CD4-positive, alpha-beta memory T cell (primary cell): Measurements from ENCODE around the gene RSU1. TPM values are rescaled to one million over a fixed set of nuclear protein-coding genes. Genes with fewer than 3 reads are reported as not detected.
A peak's percentile ranks its signal among the peaks of the same experiment; 100 is the strongest.

Source experiments
- CTCF ChIA-PET: fragments of 350-600 bp; sonication (Branson Sonifier 250); formaldehyde crosslinking; loops from one replicate; lab custom pipeline; 2021; ENCODE audit warnings: inconsistent platforms; ENCODE audit not compliant: partially characterized antibody; lab: Charles Lee
- POLR2A ChIA-PET: fragments of 350-600 bp; sonication (Branson Sonifier 250); formaldehyde crosslinking; loops from one replicate; lab custom pipeline; 2021; ENCODE audit not compliant: partially characterized antibody; lab: Charles Lee
- DNase-seq, 5 donors: peaks; one replicate each; pipeline versions ENCODE4 v3.0.0 to v3.0.0-alpha.2; 2020 to 2022; ENCODE audit warnings: mixed read lengths in 1 of 5
- H3K27ac ChIP-seq: one replicate; pipeline ENCODE4 v1.7.0; 2013; ENCODE audit warnings: low read depth, low read length
- H3K27me3 ChIP-seq: 2 replicates; pipeline ENCODE4 v1.7.0; 2013; ENCODE audit warnings: mild to moderate bottlenecking, low read length, moderate library complexity; ENCODE audit not compliant: insufficient read depth
- H3K36me3 ChIP-seq: 2 replicates; pipeline ENCODE4 v1.7.0; 2013; ENCODE audit warnings: mild to moderate bottlenecking, low read length, moderate library complexity; ENCODE audit not compliant: insufficient read depth
- H3K4me1 ChIP-seq: 2 replicates; pipeline ENCODE4 v1.7.0; 2013; ENCODE audit warnings: mild to moderate bottlenecking, low read length, moderate library complexity; ENCODE audit not compliant: insufficient read depth
- H3K4me3 ChIP-seq, 2 donors: one replicate each; pipeline ENCODE4 v1.7.0; 2013; ENCODE audit warnings: low read length in 2 of 2, mild to moderate bottlenecking in 1 of 2
- H3K9me3 ChIP-seq, 2 donors: one replicate each; pipeline ENCODE4 v1.7.0; 2013; ENCODE audit warnings: low read length in 2 of 2, control low read depth in 1 of 2; ENCODE audit not compliant: control insufficient read depth in 1 of 2
- H3K27ac Mint-ChIP-seq, 7 donors: one replicate each; pipeline ENCODE4 v1.8.0; 2020 to 2021; ENCODE audit warnings: mixed read lengths in 7 of 7, mild to moderate bottlenecking in 6 of 7, inconsistent platforms in 3 of 7, moderate library complexity in 3 of 7
- H3K27me3 Mint-ChIP-seq, 2 donors: one replicate each; pipeline ENCODE4 v1.8.0; 2020 to 2021; ENCODE audit warnings: mixed read lengths in 2 of 2
- H3K36me3 Mint-ChIP-seq, 2 donors: one replicate each; pipeline ENCODE4 v1.8.0; 2020 to 2021; ENCODE audit warnings: mixed read lengths in 2 of 2, inconsistent platforms in 1 of 2, mild to moderate bottlenecking in 1 of 2
- H3K4me1 Mint-ChIP-seq, 4 donors: one replicate each; pipeline ENCODE4 v1.8.0; 2020 to 2021; ENCODE audit warnings: mixed read lengths in 4 of 4, mild to moderate bottlenecking in 1 of 4
- H3K4me3 Mint-ChIP-seq, 8 donors: one replicate each; pipeline ENCODE4 v1.8.0; 2020 to 2021; ENCODE audit warnings: mixed read lengths in 8 of 8, mild to moderate bottlenecking in 7 of 8, moderate library complexity in 6 of 8, inconsistent platforms in 3 of 8
- H3K9me3 Mint-ChIP-seq, 8 donors: one replicate each; pipeline ENCODE4 v1.8.0; 2020 to 2021; ENCODE audit warnings: mixed read lengths in 8 of 8, mild to moderate bottlenecking in 5 of 8, inconsistent platforms in 3 of 8, moderate library complexity in 1 of 8
- intact Hi-C: fragments of 100-400 bp; cut with micrococcal nuclease; formaldehyde crosslinking; loops from one replicate; pipeline ENCODE4 v1.15.1; 2023
- polyA plus RNA-seq, 2 donors: library from polyadenylated mRNA; unstranded; fragments of 300-500 nt; fragmentation: Illumina TruSeq; gene quantifications; one replicate each; pipeline ENCODE4 v1.2.3, GENCODE V29; 2021
- total RNA-seq, 2 experiments: library from RNA; stranded (reverse); gene quantifications; one replicate each; pipeline ENCODE4 v1.2.3, GENCODE V29; 2021

RSU1 gene
- total and polyA plus RNA-seq, 4 experiments from 2014 or later, result 53.6 to 186 (median 95.1) TPM

DNA sequence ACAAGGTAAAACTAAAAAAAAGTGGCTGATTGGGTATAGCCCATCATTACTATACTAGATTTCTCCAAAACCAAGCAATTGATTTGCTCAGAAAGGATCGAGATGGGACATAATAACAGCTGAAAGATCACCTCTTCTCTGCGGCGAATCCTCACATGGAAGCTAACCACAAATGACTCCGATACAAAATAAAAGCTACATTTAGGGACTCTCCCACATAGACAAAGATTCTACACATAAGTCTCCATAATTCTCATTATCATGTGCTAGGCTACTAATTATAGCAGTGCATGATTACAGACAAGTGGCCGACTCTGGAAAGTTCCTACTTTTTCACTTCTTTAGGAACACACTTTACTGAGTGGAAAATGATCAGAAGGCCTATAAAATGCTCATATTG, 116.9 kb downstream of the RSU1 start:
- no peaks in the 10 kb centered on the region for H3K36me3 ChIP-seq
- Mint-ChIP-seq H3K36me3 (peaks cover 5 to 25% of the 10 kb centered on the region in 2 donors), H3K27ac (no peak overlapping the region), H3K9me3 (peaks cover 0 to 4% (median 1%) of the 10 kb centered on the region in 8 donors), H3K27me3 (no peaks in the 10 kb centered on the region), H3K4me1 (no peaks in the 10 kb centered on the region), H3K4me3 (no peak overlapping the region)
- no peaks in the 10 kb centered on the region for H3K9me3 ChIP-seq
- DNase-seq, result no peak
- intact Hi-C loops, result no loop called here
- H3K4me1 ChIP-seq, result no peaks in the 10 kb centered on the region
- H3K27ac ChIP-seq, result no peak overlapping the region
- POLR2A ChIA-PET, result no interaction called here
- H3K4me3 ChIP-seq, result no peak overlapping the region
- H3K27me3 ChIP-seq, result no peaks in the 10 kb centered on the region
- CTCF ChIA-PET, result no interaction called here

DNA sequence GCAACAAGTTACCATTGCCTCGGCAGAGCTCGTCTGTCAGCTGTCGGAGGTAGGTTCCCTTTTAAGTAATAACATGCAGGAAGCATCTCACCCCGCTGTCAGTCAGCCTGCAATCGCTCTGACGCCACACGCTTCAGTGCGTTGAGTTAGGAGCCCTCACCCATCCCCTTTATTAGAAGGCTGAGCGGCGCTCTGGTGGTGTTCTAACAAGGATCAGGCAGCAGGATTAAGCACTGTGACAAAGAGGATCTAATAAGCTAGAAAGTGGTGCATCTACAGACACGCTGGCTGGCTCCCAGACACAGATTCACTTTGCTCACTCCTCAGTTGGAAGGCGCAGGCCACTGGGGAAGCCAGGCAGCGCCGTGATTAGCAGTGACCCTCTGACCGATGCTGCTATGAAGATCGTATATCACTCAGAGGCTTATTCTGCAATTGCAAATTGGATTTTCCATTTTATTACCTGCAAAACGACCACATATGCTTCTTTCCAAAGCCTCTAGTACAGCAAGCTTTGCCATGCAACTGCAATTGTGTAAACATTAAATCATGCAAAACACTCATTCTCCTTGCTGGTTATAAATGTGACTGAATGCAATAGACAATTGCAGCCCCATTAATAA, 117.7 kb downstream of the RSU1 start:
- Mint-ChIP-seq H3K36me3 (peaks cover 10 to 30% of the 10 kb centered on the region in 2 donors), H3K27me3 (no peaks in the 10 kb centered on the region), H3K9me3 (peaks cover 0 to 4% (median 0%) of the 10 kb centered on the region in 8 donors), H3K27ac (no peak overlapping the region), H3K4me3 (no peak overlapping the region), H3K4me1 (no peaks in the 10 kb centered on the region)
- Histone ChIP-seq H3K9me3 (no peaks in the 10 kb centered on the region), H3K4me1 (no peaks in the 10 kb centered on the region), H3K27me3 (no peaks in the 10 kb centered on the region), H3K36me3 (no peaks in the 10 kb centered on the region), H3K4me3 (no peak overlapping the region), H3K27ac (no peak overlapping the region)
- CTCF ChIA-PET, result no interaction called here
- POLR2A ChIA-PET, result no interaction called here
- intact Hi-C loops, result no loop called here
- DNase-seq, result no peak

DNA sequence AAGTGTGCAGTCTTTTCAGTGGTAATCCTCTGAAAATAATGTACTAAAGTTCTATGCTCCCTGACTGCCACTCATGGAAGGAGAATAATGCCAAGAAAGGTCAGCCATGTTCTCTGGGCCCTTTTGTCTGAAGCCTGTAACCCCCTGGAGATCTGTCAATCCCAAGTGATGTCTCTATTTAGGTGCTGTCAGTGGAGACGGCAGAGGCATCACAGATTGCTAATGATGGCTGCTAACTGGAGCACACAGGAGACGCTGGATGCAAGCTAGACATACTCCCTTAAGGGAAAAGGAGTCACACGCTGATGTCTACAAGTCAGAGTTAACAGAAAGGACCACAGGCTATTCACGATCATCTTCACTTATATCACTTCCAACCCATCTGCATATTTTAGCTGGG, 118.8 kb downstream of the RSU1 start:
- peaks cover 0 to 4% (median 0%) of the 10 kb centered on the region in 8 donors for H3K9me3 Mint-ChIP-seq
- no peak overlapping the region for H3K4me3 ChIP-seq
- no peaks in the 10 kb centered on the region for H3K27me3 Mint-ChIP-seq
- no peaks in the 10 kb centered on the region for H3K9me3 ChIP-seq
- ChIA-PET CTCF (no interaction called here), POLR2A (no interaction called here)
- H3K27ac ChIP-seq, result no peak overlapping the region
- H3K4me1 ChIP-seq, result no peaks in the 10 kb centered on the region
- H3K36me3 ChIP-seq, result no peaks in the 10 kb centered on the region
- H3K36me3 Mint-ChIP-seq, result peaks cover 18 to 36% of the 10 kb centered on the region in 2 donors
- H3K27me3 ChIP-seq, result no peaks in the 10 kb centered on the region
- intact Hi-C loops, result no loop called here
- H3K4me1 Mint-ChIP-seq, result no peaks in the 10 kb centered on the region
- no peak overlapping the region for H3K27ac Mint-ChIP-seq
- DNase-seq, result no peak
- no peak overlapping the region for H3K4me3 Mint-ChIP-seq

DNA sequence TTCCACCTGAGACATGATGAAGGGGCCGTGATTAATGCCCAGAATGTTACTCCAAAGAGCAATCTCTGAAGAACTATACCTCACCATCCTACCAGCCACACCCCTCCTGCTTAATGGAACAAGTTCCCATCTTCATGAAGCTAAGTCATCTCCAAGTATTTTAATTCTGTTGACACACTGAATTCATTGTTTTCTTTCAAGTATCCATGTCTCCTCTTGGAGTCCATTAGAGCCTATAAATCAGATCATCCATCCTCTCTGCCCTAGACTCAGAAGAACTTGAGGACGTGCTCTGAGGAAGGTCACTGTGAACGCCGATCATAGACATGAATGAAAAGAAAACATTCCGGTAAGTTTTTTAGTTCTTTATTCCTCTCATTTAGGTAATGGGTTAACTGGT, 126.8 kb downstream of the RSU1 start:
- H3K36me3 ChIP-seq, result no peaks in the 10 kb centered on the region
- ChIA-PET CTCF (no interaction called here), POLR2A (no interaction called here)
- H3K4me1 ChIP-seq, result no peaks in the 10 kb centered on the region
- intact Hi-C loops, result no loop called here
- peaks cover 59 to 60% of the 10 kb centered on the region in 2 donors for H3K36me3 Mint-ChIP-seq
- H3K27me3 ChIP-seq, result no peaks in the 10 kb centered on the region
- DNase-seq, result no peak
- H3K9me3 ChIP-seq, result no peaks in the 10 kb centered on the region
- peaks cover 0 to 2% (median 0%) of the 10 kb centered on the region in 4 donors for H3K4me1 Mint-ChIP-seq
- peak overlapping the region in 1 of 7 donors; percentile 57 for H3K27ac Mint-ChIP-seq
- no peak overlapping the region for H3K27ac ChIP-seq
- H3K4me3 ChIP-seq, result no peak overlapping the region
- no peaks in the 10 kb centered on the region for H3K27me3 Mint-ChIP-seq
- no peaks in the 10 kb centered on the region for H3K9me3 Mint-ChIP-seq
- no peak overlapping the region for H3K4me3 Mint-ChIP-seq

DNA sequence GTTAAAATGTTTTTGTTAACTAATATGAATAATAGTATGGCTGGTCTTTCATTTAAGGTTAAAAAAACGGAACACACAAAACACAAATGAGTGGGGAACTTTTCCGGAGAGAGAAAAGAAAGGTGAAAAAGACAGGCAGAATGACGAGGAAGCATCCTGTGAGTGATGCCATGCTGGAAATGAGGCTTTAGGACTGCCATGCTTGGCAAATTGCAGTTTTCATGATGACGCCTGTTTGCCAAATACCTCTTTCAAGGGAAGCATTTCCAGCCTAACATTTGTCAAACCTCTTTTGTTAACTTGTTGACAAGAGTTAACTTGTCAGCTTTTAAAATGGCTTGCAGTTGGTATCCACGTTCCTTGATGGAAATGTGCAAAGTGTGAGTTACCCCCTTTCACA, 127.5 kb downstream of the RSU1 start:
- no peaks in the 10 kb centered on the region for H3K36me3 ChIP-seq
- no peaks in the 10 kb centered on the region for H3K9me3 ChIP-seq
- Mint-ChIP-seq H3K9me3 (no peaks in the 10 kb centered on the region), H3K4me1 (peaks cover 0 to 2% (median 0%) of the 10 kb centered on the region in 4 donors), H3K27ac (no peak overlapping the region), H3K27me3 (no peaks in the 10 kb centered on the region), H3K4me3 (no peak overlapping the region), H3K36me3 (peaks cover 52 to 56% of the 10 kb centered on the region in 2 donors)
- H3K27ac ChIP-seq, result no peak overlapping the region
- no peak for DNase-seq
- POLR2A ChIA-PET, result no interaction called here
- H3K4me1 ChIP-seq, result no peaks in the 10 kb centered on the region
- intact Hi-C loops, result no loop called here
- H3K27me3 ChIP-seq, result no peaks in the 10 kb centered on the region
- H3K4me3 ChIP-seq, result no peak overlapping the region
- CTCF ChIA-PET, result no interaction called here

DNA sequence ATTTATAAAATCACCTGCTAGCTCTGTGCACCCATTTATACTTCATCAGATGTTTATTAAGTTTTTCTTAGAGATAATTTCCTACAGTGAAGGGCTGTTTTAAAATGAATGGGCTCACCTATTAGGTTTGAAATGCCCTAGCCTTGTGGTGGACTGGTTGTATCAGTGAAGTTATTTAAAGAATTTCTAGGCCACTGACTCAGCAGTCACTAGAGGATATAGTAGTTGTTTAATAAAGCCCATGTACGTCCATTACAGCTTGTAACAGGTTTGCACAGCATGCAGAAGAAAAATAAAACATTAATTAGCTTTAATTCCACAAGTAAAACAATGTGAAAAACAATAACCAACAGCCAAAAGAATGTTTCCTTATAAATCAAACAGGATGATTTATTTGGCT, 128.0 kb downstream of the RSU1 start:
- ChIA-PET CTCF (no interaction called here), POLR2A (no interaction called here)
- Histone ChIP-seq H3K27ac (no peak overlapping the region), H3K27me3 (no peaks in the 10 kb centered on the region), H3K36me3 (no peaks in the 10 kb centered on the region), H3K9me3 (no peaks in the 10 kb centered on the region), H3K4me1 (no peaks in the 10 kb centered on the region), H3K4me3 (no peak overlapping the region)
- peaks cover 0 to 2% (median 0%) of the 10 kb centered on the region in 4 donors for H3K4me1 Mint-ChIP-seq
- peaks cover 50 to 51% of the 10 kb centered on the region in 2 donors for H3K36me3 Mint-ChIP-seq
- no peaks in the 10 kb centered on the region for H3K27me3 Mint-ChIP-seq
- intact Hi-C loops, result no loop called here
- no peaks in the 10 kb centered on the region for H3K9me3 Mint-ChIP-seq
- no peak overlapping the region for H3K4me3 Mint-ChIP-seq
- DNase-seq, result no peak
- H3K27ac Mint-ChIP-seq, result no peak overlapping the region

DNA sequence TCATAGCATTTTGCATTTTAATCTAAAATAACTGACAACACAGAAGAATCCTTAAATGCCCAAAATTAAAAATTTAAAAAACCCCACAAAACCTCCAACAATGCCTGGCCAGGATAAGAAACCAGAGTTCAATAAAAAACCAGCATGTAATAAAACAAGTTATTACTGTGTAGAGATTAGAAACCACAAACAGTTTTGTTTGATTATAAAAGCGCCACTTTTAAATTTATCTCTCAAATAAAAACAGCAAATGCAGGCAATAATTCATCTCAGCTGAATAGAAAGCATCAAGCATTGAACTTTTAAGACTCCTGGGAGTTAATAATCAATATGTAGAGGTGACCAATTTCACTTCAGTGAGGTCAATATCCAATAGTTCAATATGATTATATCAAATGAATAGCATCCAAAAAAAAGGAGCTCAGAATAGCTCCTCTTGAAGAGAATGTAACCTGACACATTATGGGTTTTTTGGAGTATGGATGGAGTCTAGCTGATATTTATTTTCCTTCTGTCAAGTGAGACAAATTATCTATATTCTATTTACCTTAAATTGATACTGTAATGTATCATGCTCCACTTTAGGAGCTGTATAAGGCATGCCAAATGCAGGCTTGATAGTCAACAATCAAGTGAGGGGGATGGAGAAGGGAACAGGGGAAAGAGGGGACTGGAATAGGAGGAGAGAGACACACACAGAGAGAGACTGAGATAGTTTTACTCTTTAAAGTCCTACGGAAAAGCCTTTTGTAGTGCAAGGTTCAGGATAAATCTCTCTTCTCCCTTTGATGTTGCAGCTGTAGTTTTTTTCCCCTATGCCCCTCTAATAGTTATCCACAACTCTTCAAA, 130.9 kb downstream of the RSU1 start:
- H3K4me3 ChIP-seq, result no peak overlapping the region
- no peaks in the 10 kb centered on the region for H3K27me3 ChIP-seq
- H3K9me3 ChIP-seq, result no peaks in the 10 kb centered on the region
- Mint-ChIP-seq H3K9me3 (no peaks in the 10 kb centered on the region), H3K27me3 (no peaks in the 10 kb centered on the region), H3K4me1 (peaks cover 0 to 5% (median under 1%) of the 10 kb centered on the region in 4 donors), H3K27ac (no peak overlapping the region), H3K4me3 (no peak overlapping the region), H3K36me3 (peaks cover 46 to 69% of the 10 kb centered on the region in 2 donors)
- no peaks in the 10 kb centered on the region for H3K4me1 ChIP-seq
- ChIA-PET POLR2A (no interaction called here), CTCF (no interaction called here)
- intact Hi-C loops, result no loop called here
- H3K27ac ChIP-seq, result no peak overlapping the region
- no peaks in the 10 kb centered on the region for H3K36me3 ChIP-seq
- no peak for DNase-seq
